ENCODE measurements around the gene ACO2.
"Not testable (repeated sequence)": the region's sequence is repeated elsewhere in the genome, so short reads cannot be mapped to it uniquely, and the experiment has no call there.

The ACO2 gene

DNA sequence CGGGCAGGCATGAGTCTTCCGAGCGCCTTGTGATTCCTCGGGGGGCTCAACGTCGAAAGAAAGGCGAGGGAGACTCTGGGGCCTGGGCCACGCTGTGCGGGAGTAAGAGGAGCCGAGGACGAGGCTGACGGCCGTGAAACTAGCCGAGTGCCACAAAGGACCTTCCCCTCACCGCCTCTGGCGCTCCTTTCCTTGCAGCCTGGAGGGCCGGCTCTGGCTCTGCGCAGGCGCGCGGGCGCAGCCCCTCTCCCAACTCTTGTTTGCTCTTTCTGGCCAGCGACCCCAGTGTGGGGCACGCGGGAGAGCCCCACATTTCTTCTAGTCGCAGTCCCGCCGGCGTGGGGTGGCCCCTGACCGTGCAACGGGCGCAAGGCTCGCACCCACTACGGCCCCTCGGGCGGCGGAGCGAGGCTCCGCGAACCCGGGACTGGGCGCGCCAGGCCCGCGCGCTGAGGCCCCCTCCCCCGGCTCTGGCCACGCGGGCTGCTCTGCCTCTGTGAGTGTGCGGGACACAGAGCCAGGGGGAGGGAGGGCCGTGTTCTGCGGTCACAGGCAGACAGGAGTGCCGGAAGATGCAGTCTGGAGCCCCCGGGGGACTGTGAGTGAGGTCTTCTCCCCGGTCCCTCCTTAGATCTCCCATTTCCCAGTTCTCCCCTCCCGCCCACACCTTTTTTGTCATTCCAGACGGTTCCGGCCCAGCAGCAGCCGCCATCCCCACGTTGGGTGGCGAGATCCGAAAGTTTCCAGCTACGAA, 21.3 kb upstream of the ACO2 start:
- no peak for DNase-seq (ENCODE audit: low read depth, low spot score)
- H3K27ac ChIP-seq: peak overlapping the region; percentile 94

DNA sequence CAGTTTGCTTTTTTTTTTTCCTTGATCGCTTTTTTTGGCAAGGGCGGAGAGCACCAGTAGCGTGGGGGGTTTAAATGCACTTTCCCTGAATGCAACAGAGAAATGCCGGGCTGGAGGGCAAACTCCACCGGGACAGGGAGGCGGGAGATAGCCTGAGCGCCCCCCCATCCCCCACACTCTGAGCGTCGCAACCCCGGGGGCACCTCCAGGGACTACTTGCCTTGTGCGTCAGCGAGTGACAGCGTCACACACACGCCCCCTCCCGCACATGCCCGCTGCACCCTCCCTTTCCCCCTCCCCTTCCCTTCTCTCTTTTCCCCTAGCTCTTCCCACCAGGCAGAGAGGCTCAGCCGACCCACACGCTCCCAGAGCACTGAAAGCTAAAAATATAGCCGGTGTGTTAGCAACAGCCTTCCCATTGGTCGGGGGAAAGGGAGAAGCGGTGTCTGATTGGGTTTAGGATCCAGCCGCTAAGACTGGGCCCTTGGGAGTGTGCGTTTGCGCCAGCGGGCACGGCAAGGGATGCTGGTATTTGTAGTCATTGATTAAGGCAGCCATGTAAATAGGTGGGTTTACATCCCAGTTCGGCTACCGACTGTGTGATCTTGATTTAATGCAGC, 20.6 kb upstream of the ACO2 start:
- peak; percentile 95 for DNase-seq (ENCODE audit: low read depth, low spot score)
- peak overlapping the region; percentile 94 for H3K27ac ChIP-seq

DNA sequence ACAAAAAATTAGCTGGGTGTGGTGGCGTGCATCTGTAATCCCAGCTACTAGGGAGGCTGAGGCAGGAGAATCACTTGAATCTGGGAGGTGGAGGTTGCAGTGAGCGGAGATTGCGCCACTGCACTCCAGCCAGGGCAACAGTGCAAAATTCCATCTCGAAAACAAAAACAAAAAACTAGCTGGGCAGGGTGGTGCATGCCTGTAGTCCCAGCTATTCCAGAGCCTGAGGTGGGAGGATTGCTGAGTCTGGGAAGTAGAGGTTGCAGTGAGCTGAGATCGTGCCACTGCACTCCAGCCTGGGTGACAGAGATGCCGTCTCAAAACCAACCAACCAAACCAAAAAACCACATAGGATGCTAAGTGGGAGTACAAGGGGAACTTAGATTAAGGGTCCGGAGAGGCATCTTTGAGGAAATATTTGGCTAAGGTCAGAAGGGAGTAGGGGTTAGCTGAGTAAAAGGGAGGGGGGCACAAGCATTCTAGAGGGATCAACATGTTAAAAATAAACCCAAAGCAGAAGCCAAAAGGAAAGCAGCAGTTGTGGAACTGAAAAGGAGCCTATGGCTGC, 10.7 kb upstream of the ACO2 start:
- no peak overlapping the region for H3K27ac ChIP-seq
- no peak for DNase-seq (ENCODE audit: low read depth, low spot score)

DNA sequence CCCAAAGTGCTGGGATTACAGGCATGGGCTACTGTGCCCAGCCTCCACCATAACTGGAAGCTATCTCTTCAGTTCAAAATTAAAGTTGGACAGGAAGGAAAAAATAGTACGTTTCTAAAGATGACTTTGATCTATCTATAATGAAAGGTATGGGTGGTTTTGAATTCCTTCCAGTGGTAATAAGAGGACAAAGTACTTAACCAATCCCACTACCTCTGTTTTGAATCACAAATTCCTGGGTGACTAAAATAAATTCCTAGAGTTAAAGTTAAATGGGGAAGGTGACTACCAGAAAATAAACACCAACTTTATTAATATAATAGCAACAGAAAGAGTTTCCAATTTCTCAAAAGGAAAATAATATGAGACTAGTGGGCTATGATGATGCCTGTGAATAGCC, 9.5 kb upstream of the ACO2 start:
- H3K27ac ChIP-seq: no peak overlapping the region
- DNase-seq (ENCODE audit: low read depth, low spot score): no peak

DNA sequence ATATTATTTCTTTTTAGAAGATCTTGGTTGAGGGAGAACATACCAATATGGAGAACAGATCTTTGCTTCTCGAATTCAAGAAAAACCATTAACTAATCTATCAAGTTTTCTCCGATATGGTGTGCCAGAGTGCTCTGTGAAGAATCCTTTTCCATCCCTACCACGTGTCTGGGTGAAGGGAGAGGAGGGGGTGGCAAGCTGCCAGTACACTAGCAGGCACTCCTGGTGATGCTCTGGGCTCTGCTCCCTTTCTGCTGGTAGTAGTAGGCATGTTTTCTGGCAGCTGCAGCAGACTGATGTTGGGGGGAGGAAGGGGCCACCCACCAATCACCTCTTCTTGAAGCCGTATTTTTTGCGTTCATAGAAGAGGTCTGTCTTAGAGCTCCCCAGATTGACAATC, 8.8 kb upstream of the ACO2 start:
- DNase-seq (ENCODE audit: low read depth, low spot score); H3K27ac ChIP-seq: not testable (repeated sequence)

DNA sequence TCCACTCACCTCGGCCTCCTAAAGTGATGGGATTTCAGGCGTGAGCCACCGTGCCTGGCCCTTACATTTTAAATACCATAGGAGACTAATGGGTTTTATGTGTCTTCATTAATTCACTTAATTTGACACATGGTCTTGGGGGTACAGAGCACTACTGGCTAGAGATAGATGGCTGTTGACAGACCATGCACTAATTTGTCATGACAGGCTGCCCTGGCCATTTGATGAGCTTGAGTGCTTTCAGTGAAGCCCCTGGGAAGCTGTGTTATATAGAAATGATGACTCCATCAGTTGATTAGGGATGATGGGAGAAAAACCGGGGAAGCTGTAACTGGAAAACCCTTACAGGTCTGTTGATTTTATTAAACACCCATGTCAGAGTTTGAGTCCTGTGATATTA, 7.0 kb upstream of the ACO2 start:
- no peak overlapping the region for H3K27ac ChIP-seq
- DNase-seq (ENCODE audit: low read depth, low spot score): no peak

DNA sequence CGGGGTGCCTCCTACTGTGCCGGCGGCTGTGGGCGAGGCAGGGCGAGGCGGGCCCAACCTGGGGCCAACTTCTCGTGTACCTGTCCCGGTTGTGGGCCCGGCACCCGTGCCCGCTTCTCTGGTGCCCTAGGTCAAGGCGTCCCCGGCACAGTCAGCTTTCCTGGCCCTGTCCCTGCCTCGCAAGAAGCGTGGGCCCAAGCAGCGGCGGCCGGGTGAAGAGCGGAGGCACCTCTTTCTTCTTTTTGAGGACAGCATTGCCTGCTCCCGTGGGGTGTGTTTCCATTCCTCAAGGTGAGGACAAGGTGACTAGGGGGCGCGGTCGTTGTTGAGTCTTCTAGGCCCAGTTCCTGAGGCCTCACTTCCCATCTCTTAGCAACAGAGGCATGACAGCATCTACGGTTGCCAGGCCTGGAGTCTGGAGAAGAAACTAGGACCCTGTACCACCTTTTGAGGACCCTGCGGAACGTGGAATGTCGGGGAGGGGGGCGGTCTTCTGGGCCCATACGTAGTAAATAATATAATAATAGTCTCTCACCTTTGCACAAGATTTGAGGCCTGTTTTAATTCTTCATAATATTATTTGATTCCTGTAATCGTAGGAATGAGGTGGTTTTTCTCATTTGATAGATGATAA, 418 bp downstream of the ACO2 start:
- DNase-seq (ENCODE audit: low read depth, low spot score): no peak
- peak overlapping the region; percentile 80 for H3K27ac ChIP-seq

DNA sequence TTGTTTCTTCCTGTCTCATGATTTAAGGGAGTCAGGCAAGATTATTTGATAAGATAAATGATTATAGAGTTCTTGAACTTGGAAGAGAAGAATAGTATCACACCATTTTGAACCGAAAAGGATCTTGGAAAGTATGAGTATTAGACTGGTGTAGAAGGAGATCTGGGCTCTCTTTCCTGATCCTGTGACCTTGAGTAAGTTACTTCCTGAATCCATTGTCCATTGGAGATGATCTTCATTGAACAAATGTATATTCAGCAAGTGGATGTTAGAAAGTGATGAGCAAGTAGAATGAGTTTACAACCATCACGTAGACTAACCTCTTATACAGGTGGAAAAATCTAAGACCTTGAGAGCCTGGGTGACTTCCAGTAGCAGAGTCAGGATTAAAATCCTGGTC, 2.0 kb downstream of the ACO2 start:
- H3K27ac ChIP-seq: no peak overlapping the region
- DNase-seq (ENCODE audit: low read depth, low spot score): no peak

DNA sequence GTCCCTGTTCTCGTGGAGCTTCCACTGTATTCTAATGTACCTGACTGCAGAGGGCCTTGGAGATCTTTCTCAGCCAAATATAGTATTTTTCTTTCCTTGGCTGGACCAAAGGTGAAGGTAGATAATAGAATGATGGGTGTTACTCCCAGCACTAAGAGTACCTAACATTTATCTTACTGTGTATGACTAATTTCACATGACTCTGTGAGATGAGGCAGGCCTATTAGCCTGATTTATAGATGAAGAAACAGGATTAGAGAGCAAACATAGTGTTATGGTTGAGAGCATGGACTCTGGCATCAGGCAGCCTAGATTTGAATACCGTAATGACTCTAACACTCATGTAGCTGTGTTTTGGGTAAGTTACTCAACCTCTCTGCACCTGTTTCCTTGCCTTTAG, 2.7 kb downstream of the ACO2 start:
- no peak overlapping the region for H3K27ac ChIP-seq
- no peak for DNase-seq (ENCODE audit: low read depth, low spot score)

DNA sequence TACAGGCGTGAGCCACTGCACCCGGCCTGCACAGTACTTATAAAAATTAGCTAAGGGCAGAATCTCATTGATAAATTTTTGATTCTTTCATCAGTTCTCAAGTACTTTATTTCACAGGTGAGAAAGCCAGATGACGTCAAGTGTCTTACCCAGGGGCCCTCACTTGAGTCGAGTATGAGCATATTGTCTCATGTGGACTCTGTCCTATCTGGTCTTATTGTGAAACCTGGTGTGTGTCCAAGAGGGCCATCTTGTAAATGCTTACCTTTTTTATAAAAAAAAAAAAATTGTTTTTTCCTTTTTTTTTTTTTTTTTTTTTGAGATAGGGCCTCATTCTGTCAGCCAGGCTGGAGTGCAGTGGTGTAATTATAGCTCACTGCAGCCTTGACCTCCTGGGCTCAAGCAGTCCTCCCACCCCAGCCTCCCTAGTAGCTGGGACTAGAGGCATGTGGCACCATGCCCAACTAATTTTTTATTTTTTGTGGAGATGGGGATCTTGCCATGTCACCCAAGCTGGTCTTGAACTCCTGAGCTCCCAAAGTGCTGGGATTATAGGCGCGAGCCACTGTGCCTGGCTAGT, 6.0 kb downstream of the ACO2 start:
- no peak overlapping the region for H3K27ac ChIP-seq
- no peak for DNase-seq (ENCODE audit: low read depth, low spot score)

DNA sequence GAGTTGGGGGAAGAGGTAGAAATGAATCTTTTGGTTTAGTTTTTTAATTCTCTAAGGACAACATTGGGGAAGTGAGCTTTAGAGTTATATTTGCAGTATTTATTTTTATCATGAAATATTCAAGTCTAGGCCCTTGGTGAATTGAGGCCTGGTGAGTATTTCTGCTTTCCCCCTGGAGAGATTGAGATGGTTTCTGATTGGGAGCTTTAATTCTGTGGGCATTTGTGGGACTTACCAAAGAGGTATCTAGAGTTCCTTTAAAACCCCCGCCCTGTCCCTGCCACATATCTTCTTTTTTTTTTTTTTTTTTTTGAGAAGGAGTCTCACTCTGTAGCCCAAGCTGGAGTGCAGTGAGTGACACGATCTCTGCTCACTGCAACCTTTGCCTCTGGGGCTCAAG, 9.6 kb downstream of the ACO2 start:
- H3K27ac ChIP-seq: no peak overlapping the region
- DNase-seq (ENCODE audit: low read depth, low spot score): no peak

DNA sequence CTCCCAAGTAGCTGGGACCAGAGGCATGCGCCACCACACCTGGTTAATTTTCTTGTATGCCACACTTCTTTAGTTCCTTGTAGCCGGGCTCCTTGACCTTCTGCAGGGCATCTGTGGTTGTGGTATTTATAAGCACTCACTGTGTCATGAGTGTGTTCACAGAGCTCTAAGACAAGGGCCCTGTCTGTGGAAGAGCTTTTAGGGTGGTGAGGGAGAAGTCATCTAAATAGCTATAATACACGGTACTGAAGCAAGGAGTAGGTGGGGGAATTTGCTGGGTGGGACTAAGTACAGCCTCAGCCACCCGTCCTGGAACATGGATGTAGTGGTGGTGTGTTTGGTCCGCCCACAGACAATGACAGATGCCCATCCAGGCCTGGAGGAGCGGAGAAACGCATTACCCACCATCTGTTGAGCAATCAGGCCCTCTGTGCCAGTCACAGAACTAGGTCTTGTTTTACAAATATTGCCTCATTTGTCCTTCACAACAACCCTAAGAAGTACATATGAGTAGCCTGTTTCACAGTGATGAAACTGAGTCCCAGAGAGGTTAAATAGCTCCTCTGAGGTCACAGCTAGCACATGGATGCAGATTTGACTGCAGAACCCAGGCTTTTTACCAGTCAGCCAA, 10.1 kb downstream of the ACO2 start:
- no peak for DNase-seq (ENCODE audit: low read depth, low spot score)
- no peak overlapping the region for H3K27ac ChIP-seq

DNA sequence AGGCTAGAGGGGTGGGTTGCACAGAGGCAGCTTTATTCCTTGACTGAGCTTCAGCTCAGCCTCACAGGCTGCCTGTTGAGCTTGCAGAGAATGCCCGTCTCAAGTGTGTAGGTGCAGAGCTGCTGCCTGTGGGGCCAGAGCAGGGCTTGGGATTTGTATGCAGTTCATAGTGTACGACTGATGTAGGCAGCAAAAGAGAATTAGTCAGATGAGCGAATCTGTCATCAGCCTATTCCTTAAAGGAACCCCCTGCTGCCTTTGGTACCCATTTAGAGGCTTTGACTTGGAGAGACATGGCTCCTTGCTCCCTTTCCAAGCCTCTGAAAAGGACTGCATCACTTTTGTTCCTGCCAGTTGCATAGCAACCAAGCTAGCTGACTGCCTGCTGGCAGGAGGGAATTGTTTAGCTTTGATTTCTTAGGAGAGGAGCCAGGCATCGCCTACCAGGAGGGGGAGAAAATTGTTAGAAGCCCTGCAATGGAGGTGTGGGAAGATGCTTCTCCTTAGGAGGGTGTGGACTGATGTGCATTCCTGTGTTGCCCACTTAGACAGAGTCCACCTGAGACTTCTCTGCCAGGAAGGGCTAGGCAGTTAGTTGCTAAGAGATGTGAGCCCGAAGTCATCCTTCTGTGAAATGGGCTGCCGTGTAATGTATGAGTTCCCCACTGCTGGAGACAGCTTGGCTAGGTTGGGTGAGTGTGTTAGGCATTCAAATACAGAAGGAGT, 10.9 kb downstream of the ACO2 start:
- no peak for DNase-seq (ENCODE audit: low read depth, low spot score)
- H3K27ac ChIP-seq: no peak overlapping the region

DNA sequence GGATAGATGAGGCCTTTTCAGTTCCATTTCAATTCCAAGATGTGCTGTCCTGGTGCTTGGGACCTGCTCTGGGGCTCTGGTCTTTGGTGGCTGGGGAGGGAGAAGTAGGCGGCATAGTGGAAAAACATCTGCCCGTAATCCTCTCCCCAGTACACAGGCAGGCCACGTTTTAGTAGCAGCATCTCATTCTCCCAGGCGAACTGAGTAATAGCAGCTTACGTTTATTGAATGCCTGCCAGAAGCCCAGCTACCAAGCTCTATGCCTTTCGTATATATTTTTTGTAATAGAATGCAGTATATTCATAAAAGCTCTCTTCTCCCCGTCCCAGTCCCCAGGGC, 11.4 kb downstream of the ACO2 start:
- DNase-seq (ENCODE audit: low read depth, low spot score): no peak
- no peak overlapping the region for H3K27ac ChIP-seq

DNA sequence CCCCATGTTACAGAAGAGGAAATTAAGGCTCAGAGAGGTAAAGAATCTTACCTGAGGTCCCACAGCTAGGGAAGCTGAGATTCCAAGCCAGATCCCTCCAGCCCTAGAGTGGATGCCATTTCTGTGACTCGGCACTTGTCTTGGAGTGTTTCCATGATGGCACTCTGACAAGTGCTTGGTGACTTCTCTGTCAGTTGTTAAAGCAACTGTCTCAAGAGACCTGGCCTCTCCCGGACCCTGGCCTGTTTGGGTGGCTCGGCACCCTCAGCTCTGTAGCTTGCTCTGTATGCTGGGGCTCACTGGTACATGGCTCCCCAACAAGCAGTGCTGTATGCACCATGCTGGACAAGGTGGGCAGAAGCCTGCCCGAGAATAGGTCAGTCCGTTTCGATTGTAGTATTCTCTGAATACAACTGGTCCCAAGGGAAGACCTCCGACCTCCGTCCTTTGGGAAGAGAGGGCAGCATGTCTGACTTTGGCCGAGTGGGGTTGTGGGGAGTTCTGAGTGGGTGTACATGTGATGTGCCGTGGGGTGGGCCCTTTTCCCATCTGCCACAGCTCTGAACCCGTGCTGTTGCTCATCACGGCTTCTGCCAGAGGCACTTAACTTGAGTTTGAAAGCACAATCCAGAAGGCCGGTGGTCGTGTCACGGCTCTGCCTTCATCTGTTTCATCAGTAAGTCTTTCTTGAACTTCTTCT, 12.4 kb downstream of the ACO2 start:
- no peak for DNase-seq (ENCODE audit: low read depth, low spot score)
- H3K27ac ChIP-seq: no peak overlapping the region

DNA sequence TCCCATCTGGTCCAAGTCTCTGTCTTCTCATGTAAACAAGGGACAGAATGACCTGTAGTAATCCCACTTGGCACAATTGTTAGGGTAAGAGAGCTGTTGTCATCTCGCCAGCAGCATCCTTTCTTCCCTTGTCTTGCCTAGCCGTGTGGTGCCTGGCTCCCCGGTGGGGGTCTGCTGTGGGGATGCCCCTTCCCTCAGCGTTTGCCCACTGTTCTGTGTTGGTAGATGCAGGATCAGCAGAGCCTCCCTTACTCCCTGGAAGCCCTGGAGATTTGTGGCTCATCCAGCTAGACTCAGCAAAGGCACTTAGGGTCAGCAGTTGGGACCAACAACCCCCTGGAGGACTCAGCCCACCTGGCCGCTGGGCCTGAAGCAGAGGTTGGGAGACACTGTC, 13.0 kb downstream of the ACO2 start:
- no peak for DNase-seq (ENCODE audit: low read depth, low spot score)
- H3K27ac ChIP-seq: no peak overlapping the region

DNA sequence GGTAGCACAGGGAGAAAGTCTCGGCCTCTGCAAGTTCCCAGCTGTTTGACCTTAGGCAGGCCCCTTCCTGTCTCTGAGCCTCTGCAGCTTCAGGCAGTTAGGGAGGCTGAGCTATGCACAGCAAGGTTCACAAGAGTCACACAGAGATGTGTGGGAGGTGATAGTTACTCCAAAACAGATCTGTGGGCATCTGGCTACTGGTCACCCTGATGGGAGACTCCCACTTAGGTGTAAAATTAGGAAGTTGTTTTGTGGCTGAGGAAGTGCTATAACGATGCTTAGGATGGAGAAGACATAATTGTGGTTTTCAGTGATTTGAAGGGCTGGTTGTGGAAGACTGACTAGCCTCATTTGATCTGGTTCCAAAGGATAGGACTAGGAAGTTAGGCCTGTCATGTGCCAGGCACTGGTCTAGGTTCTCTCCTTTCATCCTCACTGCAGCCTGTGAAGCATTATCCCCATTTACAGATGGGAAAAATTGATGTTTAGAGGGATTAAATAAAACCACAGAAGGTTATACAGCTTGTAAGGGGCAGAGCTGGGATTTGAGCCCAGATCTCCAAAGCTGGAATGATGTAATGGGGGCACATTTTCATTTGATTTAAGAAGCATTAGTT, 13.5 kb downstream of the ACO2 start:
- DNase-seq (ENCODE audit: low read depth, low spot score): no peak
- no peak overlapping the region for H3K27ac ChIP-seq

DNA sequence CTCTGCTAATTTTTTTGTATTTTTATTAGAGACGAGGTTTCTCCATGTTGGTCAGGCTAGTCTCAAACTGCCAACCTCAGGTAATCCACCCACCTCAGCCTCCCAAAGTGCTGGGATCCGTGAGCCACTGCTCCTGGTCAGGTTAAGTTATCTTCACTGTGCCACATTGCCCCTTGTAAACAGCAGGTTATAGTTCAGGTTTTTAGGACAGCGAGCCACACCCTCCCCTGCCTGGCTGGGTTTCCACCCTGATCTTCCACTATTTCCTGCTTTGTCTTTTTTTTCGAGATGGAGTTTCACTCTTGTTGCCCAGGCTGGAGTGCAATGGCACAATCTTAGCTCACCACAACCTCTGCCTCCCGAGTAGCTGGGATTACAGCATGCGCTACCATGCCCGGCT, 16.1 kb downstream of the ACO2 start:
- H3K27ac ChIP-seq: no peak overlapping the region
- no peak for DNase-seq (ENCODE audit: low read depth, low spot score)
